ENCODE data around the gene PROCR.

Gene PROCR

DNA sequence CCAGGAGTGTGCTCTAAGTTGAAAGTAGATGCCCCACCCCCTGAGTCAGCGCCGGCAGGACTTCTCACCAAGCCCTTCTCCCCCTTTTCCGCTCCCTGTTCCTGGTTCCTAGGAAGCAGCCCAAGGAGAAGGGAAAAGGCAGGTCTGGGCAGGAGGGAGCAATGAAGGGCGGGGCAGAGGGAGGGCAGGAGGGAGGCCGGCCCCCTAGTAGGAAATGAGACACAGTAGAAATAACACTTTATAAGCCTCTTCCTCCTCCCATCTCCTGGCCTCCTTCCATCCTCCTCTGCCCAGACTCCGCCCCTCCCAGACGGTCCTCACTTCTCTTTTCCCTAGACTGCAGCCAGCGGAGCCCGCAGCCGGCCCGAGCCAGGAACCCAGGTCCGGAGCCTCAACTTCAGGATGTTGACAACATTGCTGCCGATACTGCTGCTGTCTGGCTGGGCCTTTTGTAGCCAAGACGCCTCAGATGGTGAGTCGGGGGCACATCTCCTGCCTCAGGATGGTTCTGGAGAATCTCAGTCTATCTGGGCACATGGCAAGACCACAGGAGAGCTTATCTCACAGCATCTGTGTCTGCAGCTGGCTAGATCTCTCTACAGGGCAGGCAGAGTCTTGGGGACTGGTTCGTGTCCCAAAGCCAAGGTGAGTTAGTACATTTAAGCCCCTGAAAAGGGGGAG lies at the start of gene PROCR:
TSS of gene PROCR (plus strand) at position 320 of the 681 bp plus-strand sequence. CDS start at position 403, 83 bp downstream.
- Histone ChIP-seq H3K27ac (ENCODE audit: low read depth, low read length) (peak within 1 kb of the TSS; percentile 17), H3K9me3 (ENCODE audit: control insufficient read depth in 1 of 2, low read length in 2 of 2) (no peaks in the 10 kb centered on the region), H3K9ac (ENCODE audit: low read depth in 1 of 2, low read length in 2 of 2) (peak within 1 kb of the TSS; percentile 58 to 59), H3K27me3 (ENCODE audit: control insufficient read depth in 1 of 2, insufficient read depth in 2 of 2, low read length in 2 of 2) (no peaks in the 10 kb centered on the region), H3K4me1 (ENCODE audit: control insufficient read depth in 1 of 2, insufficient read depth in 2 of 2, low read length in 2 of 2) (peaks cover 5 to 15% of the 10 kb centered on the region in 2 donors), H3K36me3 (ENCODE audit: control insufficient read depth in 1 of 2, insufficient read depth in 2 of 2, low read length in 2 of 2) (peaks cover 0 to 7% of the 10 kb centered on the region in 2 donors), H3K4me3 (ENCODE audit: low read depth in 1 of 2, low read length in 2 of 2) (peak within 1 kb of the TSS; percentile 73 to 77)

DNA sequence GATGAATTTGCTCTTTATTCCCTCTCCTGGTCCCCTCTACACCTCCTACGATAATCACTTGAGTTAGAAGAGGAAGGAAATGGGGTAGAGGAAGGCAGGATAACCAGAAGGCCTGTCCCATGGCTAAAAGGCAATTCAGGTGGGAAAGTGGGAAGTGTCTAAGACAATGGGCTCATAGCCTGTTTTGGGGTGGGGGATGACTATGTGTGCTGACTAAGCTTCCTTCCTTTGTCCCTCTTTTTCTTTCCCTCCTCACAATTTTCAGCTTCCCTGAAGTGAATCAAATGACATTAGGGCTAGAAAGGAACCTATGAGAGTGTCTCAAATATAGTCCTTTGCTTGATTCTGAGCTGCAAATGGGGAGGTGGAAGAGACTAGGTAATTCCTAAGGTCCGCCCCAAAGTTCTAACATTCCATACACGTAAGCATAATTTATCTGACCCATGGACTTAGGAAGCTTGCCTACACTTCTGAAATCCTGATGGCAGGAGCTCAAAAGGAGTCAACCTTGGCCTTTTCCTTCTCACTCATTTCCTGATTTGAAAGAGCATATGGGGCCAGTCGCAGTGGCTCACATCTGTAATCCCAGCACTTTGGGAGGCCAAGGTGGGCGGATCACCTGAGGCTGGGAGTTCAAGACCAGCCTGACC lies 49.0 kb upstream of the PROCR start:
- Histone ChIP-seq H3K36me3 (ENCODE audit: control insufficient read depth in 1 of 2, insufficient read depth in 2 of 2, low read length in 2 of 2) (peaks cover 39 to 88% of the 10 kb centered on the region in 2 donors), H3K9me3 (ENCODE audit: control insufficient read depth in 1 of 2, low read length in 2 of 2) (no peaks in the 10 kb centered on the region), H3K27me3 (ENCODE audit: control insufficient read depth in 1 of 2, insufficient read depth in 2 of 2, low read length in 2 of 2) (no peaks in the 10 kb centered on the region), H3K9ac (ENCODE audit: low read depth in 1 of 2, low read length in 2 of 2) (no peak overlapping the region), H3K27ac (ENCODE audit: low read depth, low read length) (no peak overlapping the region), H3K4me1 (ENCODE audit: control insufficient read depth in 1 of 2, insufficient read depth in 2 of 2, low read length in 2 of 2) (no peaks in the 10 kb centered on the region), H3K4me3 (ENCODE audit: low read depth in 1 of 2, low read length in 2 of 2) (no peak overlapping the region)

DNA sequence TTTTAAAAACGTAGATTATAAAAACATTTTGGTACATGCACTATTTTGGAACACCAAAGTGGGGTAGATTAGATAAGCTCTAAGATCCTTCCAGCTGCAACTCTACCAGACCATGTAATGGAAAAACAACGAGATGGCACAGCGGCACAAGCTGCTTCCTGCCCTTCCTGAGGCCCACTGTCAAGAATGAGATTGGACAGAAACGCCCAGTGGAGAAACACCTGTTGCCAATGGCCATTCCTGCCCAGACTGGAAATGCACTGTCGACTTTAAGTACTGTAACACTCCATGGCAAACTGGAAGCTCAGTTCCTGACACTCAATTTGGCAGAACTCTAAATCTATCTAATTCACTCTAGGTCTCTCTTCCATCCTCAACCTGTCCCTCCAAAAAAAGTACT lies 46.1 kb upstream of the PROCR start:
- Histone ChIP-seq H3K9ac (ENCODE audit: low read depth in 1 of 2, low read length in 2 of 2) (no peak overlapping the region), H3K9me3 (ENCODE audit: control insufficient read depth in 1 of 2, low read length in 2 of 2) (no peaks in the 10 kb centered on the region), H3K4me1 (ENCODE audit: control insufficient read depth in 1 of 2, insufficient read depth in 2 of 2, low read length in 2 of 2) (no peaks in the 10 kb centered on the region), H3K36me3 (ENCODE audit: control insufficient read depth in 1 of 2, insufficient read depth in 2 of 2, low read length in 2 of 2) (peaks cover 28 to 78% of the 10 kb centered on the region in 2 donors), H3K4me3 (ENCODE audit: low read depth in 1 of 2, low read length in 2 of 2) (no peak overlapping the region), H3K27ac (ENCODE audit: low read depth, low read length) (no peak overlapping the region), H3K27me3 (ENCODE audit: control insufficient read depth in 1 of 2, insufficient read depth in 2 of 2, low read length in 2 of 2) (no peaks in the 10 kb centered on the region)

DNA sequence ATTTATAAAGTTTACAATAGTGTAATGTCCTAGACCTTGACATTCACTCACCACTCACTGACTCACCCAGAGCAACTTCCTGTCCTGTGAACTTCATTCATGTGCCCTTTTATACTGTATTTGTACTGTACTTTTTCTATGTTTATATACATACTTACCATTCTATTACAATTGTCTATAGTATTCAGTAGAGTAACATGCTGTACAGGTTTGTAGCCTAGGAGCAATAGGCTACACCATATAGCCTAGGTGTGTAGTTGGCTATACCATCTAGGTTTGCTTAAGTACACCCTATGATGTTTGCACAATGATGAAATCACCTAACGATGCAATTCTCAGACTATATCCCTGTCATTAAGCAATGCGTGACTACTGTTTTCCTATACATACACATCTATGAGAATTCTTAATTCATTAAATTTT lies 42.2 kb upstream of the PROCR start:
- H3K36me3 ChIP-seq (ENCODE audit: control insufficient read depth in 1 of 2, insufficient read depth in 2 of 2, low read length in 2 of 2): peaks cover 36 to 78% of the 10 kb centered on the region in 2 donors
- no peaks in the 10 kb centered on the region for H3K4me1 ChIP-seq (ENCODE audit: control insufficient read depth in 1 of 2, insufficient read depth in 2 of 2, low read length in 2 of 2)
- H3K4me3 ChIP-seq (ENCODE audit: low read depth in 1 of 2, low read length in 2 of 2): no peak overlapping the region
- no peak overlapping the region for H3K27ac ChIP-seq (ENCODE audit: low read depth, low read length)
- H3K9ac ChIP-seq (ENCODE audit: low read depth in 1 of 2, low read length in 2 of 2): no peak overlapping the region
- H3K27me3 ChIP-seq (ENCODE audit: control insufficient read depth in 1 of 2, insufficient read depth in 2 of 2, low read length in 2 of 2): no peaks in the 10 kb centered on the region
- H3K9me3 ChIP-seq (ENCODE audit: control insufficient read depth in 1 of 2, low read length in 2 of 2): no peaks in the 10 kb centered on the region

DNA sequence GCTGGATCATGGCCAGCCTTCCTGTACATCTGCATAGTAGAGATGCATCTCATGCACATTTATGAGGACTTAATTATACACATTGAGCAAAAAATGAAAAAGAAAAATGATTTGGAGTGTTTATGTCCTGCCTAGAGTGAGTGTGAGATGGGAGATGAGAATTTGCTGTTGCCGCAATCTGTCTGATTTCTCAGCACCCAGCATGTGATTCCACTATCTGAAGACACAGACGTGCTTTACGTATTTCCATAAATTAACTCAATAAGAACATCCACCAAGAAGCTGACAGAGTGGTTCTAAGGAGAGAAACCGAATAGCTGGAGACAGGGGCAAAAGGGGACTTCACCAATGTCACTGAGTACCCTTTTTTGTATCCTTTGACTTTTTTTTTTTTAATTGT lies 39.9 kb upstream of the PROCR start:
- no peaks in the 10 kb centered on the region for H3K4me1 ChIP-seq (ENCODE audit: control insufficient read depth in 1 of 2, insufficient read depth in 2 of 2, low read length in 2 of 2)
- H3K9ac ChIP-seq (ENCODE audit: low read depth in 1 of 2, low read length in 2 of 2): no peak overlapping the region
- no peak overlapping the region for H3K4me3 ChIP-seq (ENCODE audit: low read depth in 1 of 2, low read length in 2 of 2)
- H3K27ac ChIP-seq (ENCODE audit: low read depth, low read length): no peak overlapping the region
- no peaks in the 10 kb centered on the region for H3K27me3 ChIP-seq (ENCODE audit: control insufficient read depth in 1 of 2, insufficient read depth in 2 of 2, low read length in 2 of 2)
- H3K9me3 ChIP-seq (ENCODE audit: control insufficient read depth in 1 of 2, low read length in 2 of 2): no peaks in the 10 kb centered on the region
- H3K36me3 ChIP-seq (ENCODE audit: control insufficient read depth in 1 of 2, insufficient read depth in 2 of 2, low read length in 2 of 2): peaks cover 36 to 80% of the 10 kb centered on the region in 2 donors

DNA sequence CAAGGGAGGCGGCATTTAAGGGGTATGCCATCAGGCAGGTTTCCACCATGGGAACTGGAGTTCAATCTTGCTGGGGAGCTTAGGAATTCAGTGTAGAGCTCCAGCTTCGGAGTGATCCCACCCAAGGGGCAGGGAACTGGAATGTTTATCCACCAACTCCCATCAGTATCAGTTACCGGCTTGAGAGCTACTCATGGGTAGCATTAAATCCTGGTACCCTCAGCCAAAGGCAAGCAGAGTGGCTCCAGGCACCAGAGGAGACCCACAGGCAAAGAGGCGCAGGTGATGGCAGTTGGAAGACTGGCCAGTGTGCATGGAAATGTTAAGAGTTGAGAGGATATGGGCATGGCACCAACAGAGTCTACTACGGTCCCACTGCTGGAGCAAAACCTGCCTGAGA lies 38.8 kb upstream of the PROCR start:
- Histone ChIP-seq H3K27ac (ENCODE audit: low read depth, low read length) (no peak overlapping the region), H3K9ac (ENCODE audit: low read depth in 1 of 2, low read length in 2 of 2) (no peak overlapping the region), H3K4me3 (ENCODE audit: low read depth in 1 of 2, low read length in 2 of 2) (no peak overlapping the region), H3K36me3 (ENCODE audit: control insufficient read depth in 1 of 2, insufficient read depth in 2 of 2, low read length in 2 of 2) (peaks cover 35 to 81% of the 10 kb centered on the region in 2 donors), H3K27me3 (ENCODE audit: control insufficient read depth in 1 of 2, insufficient read depth in 2 of 2, low read length in 2 of 2) (no peaks in the 10 kb centered on the region), H3K4me1 (ENCODE audit: control insufficient read depth in 1 of 2, insufficient read depth in 2 of 2, low read length in 2 of 2) (no peaks in the 10 kb centered on the region), H3K9me3 (ENCODE audit: control insufficient read depth in 1 of 2, low read length in 2 of 2) (no peaks in the 10 kb centered on the region)

DNA sequence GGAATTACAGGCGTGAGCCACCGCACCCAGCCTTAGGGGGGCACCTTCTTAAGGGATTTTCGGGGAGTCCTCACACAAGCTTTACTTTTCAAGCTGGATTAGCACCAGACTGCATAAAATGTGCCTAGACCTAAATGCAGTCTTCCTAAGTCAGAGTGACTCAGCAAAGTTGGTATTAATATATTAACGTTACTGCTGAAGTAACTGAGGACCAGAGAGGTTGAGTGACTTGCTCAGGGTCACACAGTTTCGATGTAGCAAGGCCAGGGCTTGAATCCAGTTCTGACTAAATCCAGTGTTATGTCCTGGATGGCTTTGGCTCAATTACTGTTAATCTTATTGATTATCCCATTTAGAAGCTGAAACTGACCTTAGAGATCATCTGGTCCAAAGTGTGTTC lies 38.1 kb upstream of the PROCR start:
- H3K27me3 ChIP-seq (ENCODE audit: control insufficient read depth in 1 of 2, insufficient read depth in 2 of 2, low read length in 2 of 2): no peaks in the 10 kb centered on the region
- peaks cover 37 to 79% of the 10 kb centered on the region in 2 donors for H3K36me3 ChIP-seq (ENCODE audit: control insufficient read depth in 1 of 2, insufficient read depth in 2 of 2, low read length in 2 of 2)
- H3K27ac ChIP-seq (ENCODE audit: low read depth, low read length): no peak overlapping the region
- H3K9me3 ChIP-seq (ENCODE audit: control insufficient read depth in 1 of 2, low read length in 2 of 2): no peaks in the 10 kb centered on the region
- H3K4me3 ChIP-seq (ENCODE audit: low read depth in 1 of 2, low read length in 2 of 2): no peak overlapping the region
- no peak overlapping the region for H3K9ac ChIP-seq (ENCODE audit: low read depth in 1 of 2, low read length in 2 of 2)
- no peaks in the 10 kb centered on the region for H3K4me1 ChIP-seq (ENCODE audit: control insufficient read depth in 1 of 2, insufficient read depth in 2 of 2, low read length in 2 of 2)

DNA sequence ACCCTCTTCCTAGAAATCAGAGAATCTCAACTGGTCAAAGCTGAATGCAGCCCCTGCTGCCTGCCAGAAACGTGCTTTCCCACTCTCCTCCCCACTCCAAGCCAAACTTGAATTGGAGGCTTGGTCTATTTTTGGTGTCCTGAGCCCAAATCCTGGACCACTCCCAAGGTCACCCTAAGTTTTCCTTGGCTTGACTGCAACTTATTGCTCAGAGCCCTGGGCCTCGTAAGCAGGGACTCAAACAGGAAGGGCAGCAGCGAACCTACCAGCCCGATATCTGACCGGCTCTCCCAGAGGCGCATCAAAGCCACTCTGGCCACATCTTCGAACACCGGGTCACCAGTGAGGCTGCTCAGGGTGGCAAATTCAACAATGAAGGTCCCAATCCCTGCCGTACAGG lies 37.4 kb upstream of the PROCR start:
- Histone ChIP-seq H3K27me3 (ENCODE audit: control insufficient read depth in 1 of 2, insufficient read depth in 2 of 2, low read length in 2 of 2) (no peaks in the 10 kb centered on the region), H3K9me3 (ENCODE audit: control insufficient read depth in 1 of 2, low read length in 2 of 2) (no peaks in the 10 kb centered on the region), H3K9ac (ENCODE audit: low read depth in 1 of 2, low read length in 2 of 2) (no peak overlapping the region), H3K4me1 (ENCODE audit: control insufficient read depth in 1 of 2, insufficient read depth in 2 of 2, low read length in 2 of 2) (no peaks in the 10 kb centered on the region), H3K36me3 (ENCODE audit: control insufficient read depth in 1 of 2, insufficient read depth in 2 of 2, low read length in 2 of 2) (peaks cover 37 to 79% of the 10 kb centered on the region in 2 donors), H3K27ac (ENCODE audit: low read depth, low read length) (no peak overlapping the region), H3K4me3 (ENCODE audit: low read depth in 1 of 2, low read length in 2 of 2) (no peak overlapping the region)

DNA sequence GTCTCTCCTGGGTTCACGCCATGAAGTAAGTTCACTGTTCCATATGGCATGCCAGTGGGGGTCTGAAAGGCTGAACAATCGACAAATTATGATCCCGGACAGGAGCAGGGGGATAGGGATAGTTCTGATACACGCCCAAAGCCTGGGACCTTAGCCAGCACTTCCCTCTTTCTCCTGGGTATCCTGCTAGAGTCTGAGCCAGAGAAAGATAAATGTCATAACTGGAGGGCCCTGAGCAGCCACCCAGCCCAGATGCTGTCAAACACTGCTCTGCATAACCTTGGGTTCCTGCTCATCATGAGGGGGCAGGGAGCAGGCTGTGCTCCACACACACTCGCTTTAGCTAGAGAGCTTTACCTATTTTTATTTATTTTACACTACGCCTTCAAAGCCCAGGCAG lies 37.0 kb upstream of the PROCR start:
- Histone ChIP-seq H3K9ac (ENCODE audit: low read depth in 1 of 2, low read length in 2 of 2) (no peak overlapping the region), H3K36me3 (ENCODE audit: control insufficient read depth in 1 of 2, insufficient read depth in 2 of 2, low read length in 2 of 2) (peaks cover 37 to 76% of the 10 kb centered on the region in 2 donors), H3K27me3 (ENCODE audit: control insufficient read depth in 1 of 2, insufficient read depth in 2 of 2, low read length in 2 of 2) (no peaks in the 10 kb centered on the region), H3K4me1 (ENCODE audit: control insufficient read depth in 1 of 2, insufficient read depth in 2 of 2, low read length in 2 of 2) (no peaks in the 10 kb centered on the region), H3K9me3 (ENCODE audit: control insufficient read depth in 1 of 2, low read length in 2 of 2) (no peaks in the 10 kb centered on the region), H3K27ac (ENCODE audit: low read depth, low read length) (no peak overlapping the region), H3K4me3 (ENCODE audit: low read depth in 1 of 2, low read length in 2 of 2) (no peak overlapping the region)

DNA sequence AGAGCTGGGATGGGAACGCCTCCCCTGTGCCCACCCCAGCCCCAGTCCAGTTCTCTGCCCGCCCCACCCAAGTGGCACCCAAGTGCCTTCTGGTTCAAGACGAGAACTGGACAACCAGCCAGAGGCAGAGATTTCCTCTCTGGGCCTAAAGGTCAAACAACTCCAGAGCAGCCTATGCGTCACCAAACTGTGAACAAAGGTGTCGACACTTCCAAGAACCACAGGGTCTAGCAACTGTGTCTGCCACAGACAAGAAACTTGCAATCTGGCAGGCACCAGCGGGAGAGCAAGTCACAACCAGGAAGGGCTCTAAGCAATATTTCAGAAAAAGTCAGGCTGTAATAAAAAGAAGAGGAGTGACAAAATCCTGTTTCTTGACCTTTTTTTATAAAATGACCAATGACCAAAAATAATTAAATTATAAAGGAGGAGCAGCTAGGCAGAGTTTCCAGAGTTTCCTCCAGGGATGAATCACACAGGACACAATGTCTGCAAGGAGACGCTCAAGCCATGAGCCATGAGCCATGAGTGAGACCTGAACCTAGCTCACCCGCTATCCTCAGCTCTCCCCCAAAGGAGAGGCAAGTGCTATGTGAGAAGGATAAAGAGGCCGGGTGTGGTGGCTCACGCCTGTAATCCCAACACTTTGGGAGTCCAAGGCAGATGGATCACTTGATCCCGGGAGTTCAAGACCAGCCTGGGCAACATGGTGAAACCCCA lies 35.8 kb upstream of the PROCR start:
- Histone ChIP-seq H3K36me3 (ENCODE audit: control insufficient read depth in 1 of 2, insufficient read depth in 2 of 2, low read length in 2 of 2) (peaks cover 33 to 76% of the 10 kb centered on the region in 2 donors), H3K27ac (ENCODE audit: low read depth, low read length) (no peak overlapping the region), H3K4me3 (ENCODE audit: low read depth in 1 of 2, low read length in 2 of 2) (no peak overlapping the region), H3K27me3 (ENCODE audit: control insufficient read depth in 1 of 2, insufficient read depth in 2 of 2, low read length in 2 of 2) (no peaks in the 10 kb centered on the region), H3K9ac (ENCODE audit: low read depth in 1 of 2, low read length in 2 of 2) (no peak overlapping the region), H3K9me3 (ENCODE audit: control insufficient read depth in 1 of 2, low read length in 2 of 2) (no peaks in the 10 kb centered on the region), H3K4me1 (ENCODE audit: control insufficient read depth in 1 of 2, insufficient read depth in 2 of 2, low read length in 2 of 2) (no peaks in the 10 kb centered on the region)
